IMR-90 (cell line): Measurements from ENCODE around the gene ZNF385C. TPM values are rescaled to one million over a fixed set of nuclear protein-coding genes. Genes with fewer than 3 reads are reported as not detected.

Source experiments
- ATAC-seq: fragments of 200-7000 bp; cut with Tn5 transposase; 2 replicates; pipeline ENCODE4 v1.9.1; 2020; ENCODE audit warnings: low read depth, mild to moderate bottlenecking, moderate library complexity
- BruUV-seq: library from RNA; stranded (reverse); fragments of 400-500 nt; replicated peaks from 2 replicates; lab custom pipeline; 2021; lab: Mats Ljungman, UMichigan
- CTCF ChIA-PET: fragments of 300-600 bp; formaldehyde crosslinking; extraction: SDS; loops from one replicate; lab custom pipeline; 2021; ENCODE audit warnings: antibody characterized with exemption; lab: Yijun Ruan, JAX
- POLR2A ChIA-PET: fragments of 300-600 bp; sonication (Branson Sonifier 250); formaldehyde crosslinking; loops from one replicate; lab custom pipeline; 2022; ENCODE audit warnings: antibody characterized with exemption; ENCODE audit not compliant: unreplicated experiment; lab: Charles Lee
- DNase-seq: peaks from one replicate; pipeline ENCODE4 v3.0.0; 2013
- H2AFZ ChIP-seq: replicated peaks from 2 replicates; pipeline ENCODE3; 2013; ENCODE audit warnings: low read length, mild to moderate bottlenecking; ENCODE audit not compliant: poor library complexity
- H2AK5ac ChIP-seq: 2 replicates; pipeline ENCODE4 v1.6.1; 2013; ENCODE audit warnings: low read depth, low read length, inconsistent platforms
- H2AK9ac ChIP-seq: replicated peaks from 2 replicates; pipeline ENCODE3; 2013; ENCODE audit warnings: mild to moderate bottlenecking, low read depth, low read length, moderate library complexity; ENCODE audit not compliant: poor library complexity
- H2BK120ac ChIP-seq: 2 replicates; pipeline ENCODE4 v1.6.1; 2013; ENCODE audit warnings: low read depth, low read length, inconsistent platforms
- H2BK15ac ChIP-seq: 3 replicates; pipeline ENCODE4 v1.6.1; 2013; ENCODE audit warnings: low read depth, low read length, inconsistent platforms
- H2BK20ac ChIP-seq: 2 replicates; pipeline ENCODE4 v1.6.1; 2013; ENCODE audit warnings: low read depth, mild to moderate bottlenecking, inconsistent platforms, low read length, moderate library complexity
- H2BK5ac ChIP-seq: 2 replicates; pipeline ENCODE4 v1.6.1; 2013; ENCODE audit warnings: mild to moderate bottlenecking, low read depth, low read length, inconsistent platforms; ENCODE audit not compliant: poor library complexity, severe bottlenecking
- H3K14ac ChIP-seq: replicated peaks from 2 replicates; pipeline ENCODE4 v1.6.1; 2013; ENCODE audit warnings: low read depth, low read length, inconsistent platforms
- H3K18ac ChIP-seq: 2 replicates; pipeline ENCODE4 v1.6.1; 2013; ENCODE audit warnings: low read depth, low read length, control low read depth
- H3K23ac ChIP-seq: 2 replicates; pipeline ENCODE4 v1.6.1; 2013; ENCODE audit warnings: low read depth, low read length, inconsistent platforms
- H3K27ac ChIP-seq: 2 replicates; pipeline ENCODE4 v1.5.1; 2013; ENCODE audit warnings: mild to moderate bottlenecking, control low read depth, low read length; ENCODE audit not compliant: insufficient read depth
- H3K27me3 ChIP-seq: 2 replicates; pipeline ENCODE4 v1.6.1; 2013; ENCODE audit warnings: low read length; ENCODE audit not compliant: control insufficient read depth, insufficient read depth
- H3K36me3 ChIP-seq: 2 replicates; pipeline ENCODE4 v1.6.1; 2013; ENCODE audit warnings: low read length, mixed read lengths; ENCODE audit not compliant: control insufficient read depth, insufficient read depth
- H3K4ac ChIP-seq: 2 replicates; pipeline ENCODE4 v1.6.1; 2013; ENCODE audit warnings: low read depth, low read length, inconsistent platforms
- H3K4me1 ChIP-seq: 2 replicates; pipeline ENCODE4 v1.6.1; 2013; ENCODE audit warnings: low read length, mixed read lengths; ENCODE audit not compliant: control insufficient read depth, insufficient read depth
- H3K4me2 ChIP-seq: 2 replicates; pipeline ENCODE4 v1.6.1; 2013; ENCODE audit warnings: low read depth, mild to moderate bottlenecking, control low read depth, low read length, moderate library complexity
- H3K4me3 ChIP-seq: 2 replicates; pipeline ENCODE4 v1.5.1; 2013; ENCODE audit warnings: low read depth, mild to moderate bottlenecking, control low read depth, low read length, moderate library complexity; ENCODE audit not compliant: insufficient read depth
- H3K56ac ChIP-seq: 2 replicates; pipeline ENCODE4 v1.6.1; 2013; ENCODE audit warnings: low read length, inconsistent platforms; ENCODE audit not compliant: insufficient read depth; ENCODE audit errors: extremely low read depth
- H3K79me1 ChIP-seq, 2 experiments: 2 replicates each; pipeline ENCODE4 v1.6.1; 2013; ENCODE audit warnings: low read length in 2 of 2, inconsistent platforms in 1 of 2, low read depth in 1 of 2
- H3K9ac ChIP-seq: 2 replicates; pipeline ENCODE4 v1.6.1; 2013; ENCODE audit warnings: low read depth, low read length, control low read depth
- H3K9me1 ChIP-seq: 2 replicates; pipeline ENCODE4 v1.6.1; 2013; ENCODE audit warnings: low read length, inconsistent platforms; ENCODE audit not compliant: insufficient read depth
- H3K9me3 ChIP-seq: 2 replicates; pipeline ENCODE4 v1.6.1; 2013; ENCODE audit warnings: low read length; ENCODE audit not compliant: control insufficient read depth, insufficient read depth
- H4K20me1 ChIP-seq: 2 replicates; pipeline ENCODE4 v1.6.1; 2013; ENCODE audit warnings: low read length, inconsistent platforms; ENCODE audit not compliant: insufficient read depth
- H4K5ac ChIP-seq: 2 replicates; pipeline ENCODE4 v1.6.1; 2013; ENCODE audit warnings: mild to moderate bottlenecking, low read depth, low read length, control low read depth
- H4K8ac ChIP-seq, 2 experiments: 2 replicates each; pipeline ENCODE4 v1.6.1; 2013; ENCODE audit warnings: low read depth in 2 of 2, low read length in 2 of 2, control low read depth in 1 of 2, inconsistent platforms in 1 of 2
- H4K91ac ChIP-seq: 2 replicates; pipeline ENCODE4 v1.6.1; 2013; ENCODE audit warnings: low read depth, low read length, inconsistent platforms; ENCODE audit not compliant: insufficient read depth
- BHLHE40 ChIP-seq: fragments of 150-350 bp; IDR thresholded peaks from 2 replicates; pipeline ENCODE4 v1.6.1; 2016; ENCODE audit warnings: mild to moderate bottlenecking, low read depth, low read length
- CEBPB ChIP-seq: IDR thresholded peaks from 2 replicates; pipeline ENCODE4 v1.6.1; 2012; ENCODE audit warnings: low read depth, low read length, improper control_type of control experiment
- CHD1 ChIP-seq: IDR thresholded peaks from 2 replicates; pipeline ENCODE4 v1.6.1; 2012; ENCODE audit warnings: low read depth, low read length, improper control_type of control experiment
- FOS ChIP-seq: fragments of 150-350 bp; IDR thresholded peaks from 2 replicates; pipeline ENCODE4 v1.6.1; 2016; ENCODE audit warnings: low read depth, low read length
- MAFK ChIP-seq: IDR thresholded peaks from 2 replicates; pipeline ENCODE4 v1.6.1; 2012; ENCODE audit warnings: low read depth, low read length, improper control_type of control experiment
- MAZ ChIP-seq: IDR thresholded peaks from 2 replicates; pipeline ENCODE4 v1.6.1; 2012; ENCODE audit warnings: low read depth, mild to moderate bottlenecking, low read length, improper control_type of control experiment, moderate library complexity, borderline replicate concordance
- MXI1 ChIP-seq: IDR thresholded peaks from 2 replicates; pipeline ENCODE4 v1.6.1; 2012; ENCODE audit warnings: low read depth, mild to moderate bottlenecking, low read length, moderate library complexity, borderline replicate concordance
- NFE2L2 ChIP-seq: fragments of 150-350 bp; IDR thresholded peaks from 2 replicates; pipeline ENCODE4 v1.6.1; 2016; ENCODE audit warnings: low read depth, mild to moderate bottlenecking, low read length
- POLR2A ChIP-seq: IDR thresholded peaks from 2 replicates; pipeline ENCODE4 v1.6.1; 2012; ENCODE audit warnings: mild to moderate bottlenecking, low read depth, low read length
- RAD21 ChIP-seq: IDR thresholded peaks from 2 replicates; pipeline ENCODE4 v1.6.1; 2012; ENCODE audit warnings: low read length, improper control_type of control experiment
- RCOR1 ChIP-seq: IDR thresholded peaks from 2 replicates; pipeline ENCODE4 v1.6.1; 2012; ENCODE audit warnings: mild to moderate bottlenecking, low read length, improper control_type of control experiment; ENCODE audit not compliant: insufficient replicate concordance
- RFX5 ChIP-seq: IDR thresholded peaks from 2 replicates; pipeline ENCODE4 v1.8.0; 2012; ENCODE audit warnings: low read depth, mild to moderate bottlenecking, low read length, moderate library complexity
- SMC3 ChIP-seq: fragments of 150-350 bp; IDR thresholded peaks from 2 replicates; pipeline ENCODE4 v1.6.1; 2016; ENCODE audit warnings: low read depth, mild to moderate bottlenecking, antibody characterized with exemption, low read length, moderate library complexity
- WGBS, 2 experiments: methylation state at CpG; one replicate each; pipeline versions ENCODE4 v1.1.5 to v1.1.7; 2013; ENCODE audit warnings: missing lambda C conversion rate in 2 of 2; ENCODE audit not compliant: insufficient read length in 1 of 2; ENCODE audit errors: extremely low coverage in 2 of 2; 5-methylcytosine and 5-hydroxymethylcytosine counted together
- dilution Hi-C: fragments of 300-500 bp; cut with HindIII; formaldehyde crosslinking; loops from one replicate; pipeline ENCODE4 v1.14.3; 2018; ENCODE audit warnings: low sequenced_read_pairs; ENCODE audit not compliant: unreplicated experiment
- in situ Hi-C: fragments of 300-500 bp; cut with MboI; formaldehyde crosslinking; loops from 3 replicates; pipeline ENCODE4 v1.14.3; 2019; ENCODE audit warnings: low sequenced_read_pairs, inconsistent platforms, mixed read lengths
- intact Hi-C: fragments of 100-400 bp; cut with micrococcal nuclease; formaldehyde crosslinking; loops from 2 replicates; pipeline ENCODE4 v1.10.0; 2022
- polyA plus RNA-seq, 3 experiments: library from polyadenylated mRNA; depleted of rRNA; stranded (reverse); fragments of >200 nt; gene quantifications; 2 replicates each; pipeline ENCODE4 v1.2.3, GENCODE V29; 2012; ENCODE audit warnings: low replicate concordance in 1 of 3
- total RNA-seq: library from RNA; depleted of rRNA; stranded (reverse); fragments of >200 nt; gene quantifications from 2 replicates; pipeline ENCODE4 v1.2.3, GENCODE V29; 2012
- TF ChIP-seq, protein P1 (sequence below): conservative IDR thresholded peaks from 2 replicates; pipeline ENCODE4 v1.5.1; 2012; ENCODE audit warnings: mild to moderate bottlenecking, low read depth, low read length, improper control_type of control experiment
- TF ChIP-seq, protein P2 (sequence below): fragments of 150-350 bp; IDR thresholded peaks from 2 replicates; pipeline ENCODE4 v1.6.1; 2017; ENCODE audit warnings: mild to moderate bottlenecking, antibody characterized with exemption, low read length, low read depth
- TF ChIP-seq, protein P3 (sequence below): fragments of 150-350 bp; IDR thresholded peaks from 2 replicates; pipeline ENCODE4 v1.6.1; 2016; ENCODE audit warnings: low read depth, mild to moderate bottlenecking, low read length, moderate library complexity, borderline replicate concordance

The ZNF385C gene
- total and polyA plus RNA-seq, 2 of the 4 experiments (the other 2 are of a cell fraction): not detected

DNA sequence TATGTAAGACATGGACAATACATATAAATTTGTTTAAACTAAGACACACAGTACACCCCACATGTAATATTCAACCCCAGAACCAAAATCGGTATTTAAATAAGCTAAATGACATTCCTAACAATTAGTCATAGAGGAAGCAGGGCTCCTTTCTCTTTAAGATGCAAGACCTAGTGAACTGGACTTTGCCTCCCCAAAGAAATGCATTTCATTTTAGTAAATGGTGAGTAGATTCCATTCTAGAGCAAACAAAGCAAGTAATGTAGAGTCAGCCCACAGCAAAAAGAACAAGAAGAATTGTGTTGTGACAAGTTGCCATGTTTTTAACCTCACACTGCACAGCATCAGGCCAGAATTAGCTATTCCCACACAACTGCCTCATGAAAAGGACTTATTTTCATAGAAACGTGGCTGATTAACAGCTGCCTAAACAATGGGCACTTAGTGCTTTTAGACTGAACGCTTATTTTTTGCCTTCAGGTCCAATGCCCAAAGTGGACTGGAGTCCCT, 95.4 kb downstream of the ZNF385C start:
- Histone ChIP-seq H3K27me3 (no peaks in the 10 kb centered on the region), H3K23ac (peak overlapping the region; percentile 2; the same call in 1 of the 2 replicates), H4K91ac (no peak overlapping the region), H3K4me2 (peak overlapping the region; percentile 66), H2AK5ac (peak overlapping the region; percentile 45), H2AFZ (no peak overlapping the region), H3K14ac (peak overlapping the region; percentile 1; the same call in 1 of the 2 replicates), H3K9me1 (peaks cover 14% of the 10 kb centered on the region), H2BK5ac (peak overlapping the region; percentile 47), H3K36me3 (peaks cover 18% of the 10 kb centered on the region), H4K5ac (no peak overlapping the region), H3K79me1 (peaks cover 39 to 76% of the 10 kb centered on the region in 2 experiments), H3K4ac (peak overlapping the region; percentile 47), H2BK15ac (no peak overlapping the region), H3K18ac (no peak overlapping the region), H3K27ac (peak overlapping the region; percentile 30; the same call in 1 of the 2 replicates), H2BK120ac (no peak overlapping the region), H4K8ac (peak overlapping the region in 1 of 2 experiments; percentile 6; a peak in 1 of 4 replicates), H3K56ac (no peak overlapping the region), H3K4me3 (no peak overlapping the region), H3K9ac (no peak overlapping the region; the same call in 1 of the 2 replicates), H2BK20ac (no peak overlapping the region), H3K4me1 (peaks cover 14% of the 10 kb centered on the region), H2AK9ac (no peak overlapping the region), H3K9me3 (no peaks in the 10 kb centered on the region), H4K20me1 (peaks cover 65% of the 10 kb centered on the region)
- CTCF ChIA-PET: no interaction called here
- BruUV-seq: no TSS peak
- in situ Hi-C loops (no loop called here), dilution Hi-C loops (no loop called here), intact Hi-C loops (loop anchor here (2.0 kb wide), 1 partner anchor 14 kb away; the partner anchor contains the start of gene DNAJC7)
- TF ChIP-seq, protein P1, sequence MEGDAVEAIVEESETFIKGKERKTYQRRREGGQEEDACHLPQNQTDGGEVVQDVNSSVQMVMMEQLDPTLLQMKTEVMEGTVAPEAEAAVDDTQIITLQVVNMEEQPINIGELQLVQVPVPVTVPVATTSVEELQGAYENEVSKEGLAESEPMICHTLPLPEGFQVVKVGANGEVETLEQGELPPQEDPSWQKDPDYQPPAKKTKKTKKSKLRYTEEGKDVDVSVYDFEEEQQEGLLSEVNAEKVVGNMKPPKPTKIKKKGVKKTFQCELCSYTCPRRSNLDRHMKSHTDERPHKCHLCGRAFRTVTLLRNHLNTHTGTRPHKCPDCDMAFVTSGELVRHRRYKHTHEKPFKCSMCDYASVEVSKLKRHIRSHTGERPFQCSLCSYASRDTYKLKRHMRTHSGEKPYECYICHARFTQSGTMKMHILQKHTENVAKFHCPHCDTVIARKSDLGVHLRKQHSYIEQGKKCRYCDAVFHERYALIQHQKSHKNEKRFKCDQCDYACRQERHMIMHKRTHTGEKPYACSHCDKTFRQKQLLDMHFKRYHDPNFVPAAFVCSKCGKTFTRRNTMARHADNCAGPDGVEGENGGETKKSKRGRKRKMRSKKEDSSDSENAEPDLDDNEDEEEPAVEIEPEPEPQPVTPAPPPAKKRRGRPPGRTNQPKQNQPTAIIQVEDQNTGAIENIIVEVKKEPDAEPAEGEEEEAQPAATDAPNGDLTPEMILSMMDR: no peak
- TF ChIP-seq POLR2A (no peak), MAFK (no peak), SMC3 (no peak), BHLHE40 (no peak), FOS (no peak), CHD1 (no peak), CEBPB (no peak), NFE2L2 (no peak), MAZ (no peak), RFX5 (no peak), RCOR1 (no peak), RAD21 (no peak), MXI1 (no peak)
- TF ChIP-seq, protein P2, sequence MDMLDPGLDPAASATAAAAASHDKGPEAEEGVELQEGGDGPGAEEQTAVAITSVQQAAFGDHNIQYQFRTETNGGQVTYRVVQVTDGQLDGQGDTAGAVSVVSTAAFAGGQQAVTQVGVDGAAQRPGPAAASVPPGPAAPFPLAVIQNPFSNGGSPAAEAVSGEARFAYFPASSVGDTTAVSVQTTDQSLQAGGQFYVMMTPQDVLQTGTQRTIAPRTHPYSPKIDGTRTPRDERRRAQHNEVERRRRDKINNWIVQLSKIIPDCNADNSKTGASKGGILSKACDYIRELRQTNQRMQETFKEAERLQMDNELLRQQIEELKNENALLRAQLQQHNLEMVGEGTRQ: no peak
- TF ChIP-seq, protein P3, sequence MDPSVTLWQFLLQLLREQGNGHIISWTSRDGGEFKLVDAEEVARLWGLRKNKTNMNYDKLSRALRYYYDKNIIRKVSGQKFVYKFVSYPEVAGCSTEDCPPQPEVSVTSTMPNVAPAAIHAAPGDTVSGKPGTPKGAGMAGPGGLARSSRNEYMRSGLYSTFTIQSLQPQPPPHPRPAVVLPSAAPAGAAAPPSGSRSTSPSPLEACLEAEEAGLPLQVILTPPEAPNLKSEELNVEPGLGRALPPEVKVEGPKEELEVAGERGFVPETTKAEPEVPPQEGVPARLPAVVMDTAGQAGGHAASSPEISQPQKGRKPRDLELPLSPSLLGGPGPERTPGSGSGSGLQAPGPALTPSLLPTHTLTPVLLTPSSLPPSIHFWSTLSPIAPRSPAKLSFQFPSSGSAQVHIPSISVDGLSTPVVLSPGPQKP: no peak
- ATAC-seq (peak; percentile 86), DNase-seq (peak; percentile 56)
- POLR2A ChIA-PET: interaction anchor here (0.6 to 0.9 kb wide), 2 partner anchors 14 to 36 kb away, joined by 3 to 6 read pairs; partner anchors contain the start of genes CNP and DNAJC7
- no CpG with 5 or more reads among the region's 3 CpGs for WGBS, 2 experiments
